K562 (cell line): ENCODE results near the gene TRDMT1. TPM values are rescaled to one million over a fixed set of nuclear protein-coding genes. Genes with fewer than 3 reads are reported as not detected.

Experiments
- ARID1B ChIP-seq: fragments of 450-650 bp; IDR thresholded peaks from 2 replicates; pipeline ENCODE4 v1.6.1; 2016; ENCODE audit warnings: antibody characterized with exemption, mild to moderate bottlenecking, inconsistent platforms
- E2F4 ChIP-seq: sonication (generic); formaldehyde crosslinking; IDR thresholded peaks from 2 replicates; pipeline ENCODE4 v1.8.0; 2022; ENCODE audit warnings: mild to moderate bottlenecking, low read depth, missing genetic modification reagents
- EP300 ChIP-seq: IDR thresholded peaks from 2 replicates; pipeline ENCODE4 v1.6.1; 2012; ENCODE audit warnings: low read length, improper control_type of control experiment
- GATA2 ChIP-seq: sonication (generic); formaldehyde crosslinking; IDR thresholded peaks from 2 replicates; pipeline ENCODE4 v1.4.0; 2020; ENCODE audit warnings: mild to moderate bottlenecking, missing genetic modification reagents
- IRF9 ChIP-seq: fragments of 450-650 bp; IDR thresholded peaks from 2 replicates; pipeline ENCODE4 v1.6.1; 2016; ENCODE audit warnings: missing biosample characterization, missing genetic modification characterization
- MTA2 ChIP-seq: fragments of 450-650 bp; IDR thresholded peaks from 2 replicates; pipeline ENCODE4 v1.6.1; 2016; ENCODE audit warnings: low read depth
- MYBL2 ChIP-seq, 2 experiments: fragments of 450-650 bp in 1 of 2; sonication (generic) in 1 of 2; formaldehyde crosslinking in 1 of 2; IDR thresholded peaks; 2 replicates each; pipeline versions ENCODE4 v1.6.1 to v1.8.1; 2017 to 2022; ENCODE audit warnings: borderline replicate concordance in 1 of 2, inconsistent platforms in 1 of 2, low read depth in 1 of 2, mild to moderate bottlenecking in 1 of 2, missing genetic modification reagents in 1 of 2, moderate library complexity in 1 of 2
- NFIC ChIP-seq: fragments of 450-650 bp; IDR thresholded peaks from 2 replicates; pipeline ENCODE4 v1.6.1; 2017; ENCODE audit warnings: mild to moderate bottlenecking, inconsistent platforms
- NR2C1 ChIP-seq, 2 experiments: fragments of 450-650 bp; IDR thresholded peaks; 2 replicates each; pipeline ENCODE4 v1.6.1; 2017; ENCODE audit warnings: mild to moderate bottlenecking in 2 of 2, antibody characterized with exemption in 1 of 2, inconsistent platforms in 1 of 2, missing compliant biosample characterization in 1 of 2, missing genetic modification characterization in 1 of 2
- SOX6 ChIP-seq: fragments of 450-650 bp; IDR thresholded peaks from 2 replicates; pipeline ENCODE4 v1.6.1; 2014; ENCODE audit warnings: mild to moderate bottlenecking
- TAF7 ChIP-seq: fragments of 450-650 bp; IDR thresholded peaks from 2 replicates; pipeline ENCODE4 v1.6.1; 2016; ENCODE audit warnings: missing genetic modification characterization, missing compliant biosample characterization
- TEAD1 ChIP-seq, 2 experiments: fragments of 450-650 bp in 1 of 2; sonication (generic) in 1 of 2; formaldehyde crosslinking; IDR thresholded peaks; 2 replicates each; pipeline versions ENCODE4 v1.4.0 to v1.8.0; 2020 to 2022; ENCODE audit warnings: mild to moderate bottlenecking in 2 of 2, missing genetic modification reagents in 1 of 2
- ZBTB8A ChIP-seq: fragments of 450-650 bp; IDR thresholded peaks from 2 replicates; pipeline ENCODE4 v1.6.1; 2018; ENCODE audit warnings: mild to moderate bottlenecking, moderate library complexity; ENCODE audit not compliant: partially characterized antibody
- ZNF24 ChIP-seq: fragments of 450-650 bp; IDR thresholded peaks from 2 replicates; pipeline ENCODE4 v1.6.1; 2016
- polyA plus RNA-seq, 8 experiments: library from polyadenylated mRNA; depleted of rRNA in 4 of 8; stranded (reverse) in 5 of 8; unstranded in 3 of 8; fragments of >200 nt; fragmentation: Nextera tagmentation in 2 of 8; fragmentation: Illumina TruSeq in 1 of 8; extraction: Ambion mirVana in 2 of 8; extraction: Trizol in 1 of 8; gene quantifications; 2 replicates each; pipeline versions ENCODE4 v1.2.1 to v1.2.3, GENCODE V29; 2011 to 2014; ENCODE audit warnings: inconsistent platforms in 1 of 8, missing spikeins in 1 of 8
- total RNA-seq, 7 experiments: library from RNA; depleted of rRNA in 6 of 7; stranded (reverse); fragments of >200 nt in 6 of 7; fragmentation: Illumina TruSeq in 2 of 7; extraction: Trizol in 2 of 7; gene quantifications; 2 replicates each; pipeline versions ENCODE4 v1.2.1 to v1.2.3, GENCODE V29; 2011 to 2021; ENCODE audit warnings: low replicate concordance in 1 of 7
- TF ChIP-seq, protein P1 (sequence below): fragments of 450-650 bp; IDR thresholded peaks from 2 replicates; pipeline ENCODE4 v1.6.1; 2017; ENCODE audit warnings: antibody characterized with exemption, mild to moderate bottlenecking
- TF ChIP-seq, protein P2 (sequence below): fragments of 450-650 bp; IDR thresholded peaks from 2 replicates; pipeline ENCODE4 v1.6.1; 2018; ENCODE audit warnings: mild to moderate bottlenecking, low read depth; ENCODE audit not compliant: partially characterized antibody
- TF ChIP-seq, protein P3 (sequence below): sonication (generic); formaldehyde crosslinking; IDR thresholded peaks from 2 replicates; pipeline ENCODE4 v1.8.0; 2022; ENCODE audit warnings: mild to moderate bottlenecking, missing genetic modification reagents

The TRDMT1 gene
- total and polyA plus RNA-seq, 9 of the 15 experiments (the other 6 are each of a cell fraction or from before 2014, with no cell fraction given), result 5.4 to 12.6 (median 9.3) TPM

DNA sequence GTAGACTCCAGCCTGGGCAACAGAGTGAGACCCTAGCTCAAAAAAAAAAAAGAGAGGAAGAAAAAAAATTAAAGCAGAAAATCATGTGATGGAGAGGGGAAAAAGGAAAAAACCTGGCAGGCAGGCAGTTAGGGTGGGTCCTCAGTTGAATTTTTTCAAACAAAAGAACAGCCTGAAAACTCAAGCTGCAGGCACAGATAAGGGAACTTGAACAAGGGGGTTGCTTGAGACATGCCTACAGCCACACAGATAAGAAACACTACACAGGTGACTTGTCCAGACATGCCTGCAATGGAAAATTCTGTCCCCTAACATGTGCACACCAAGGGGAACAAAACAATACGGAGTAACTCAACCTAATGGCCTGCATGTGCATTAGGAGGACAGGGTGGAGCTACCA, 45.7 kb upstream of the TRDMT1 start (continued):
- TF ChIP-seq, protein P1, sequence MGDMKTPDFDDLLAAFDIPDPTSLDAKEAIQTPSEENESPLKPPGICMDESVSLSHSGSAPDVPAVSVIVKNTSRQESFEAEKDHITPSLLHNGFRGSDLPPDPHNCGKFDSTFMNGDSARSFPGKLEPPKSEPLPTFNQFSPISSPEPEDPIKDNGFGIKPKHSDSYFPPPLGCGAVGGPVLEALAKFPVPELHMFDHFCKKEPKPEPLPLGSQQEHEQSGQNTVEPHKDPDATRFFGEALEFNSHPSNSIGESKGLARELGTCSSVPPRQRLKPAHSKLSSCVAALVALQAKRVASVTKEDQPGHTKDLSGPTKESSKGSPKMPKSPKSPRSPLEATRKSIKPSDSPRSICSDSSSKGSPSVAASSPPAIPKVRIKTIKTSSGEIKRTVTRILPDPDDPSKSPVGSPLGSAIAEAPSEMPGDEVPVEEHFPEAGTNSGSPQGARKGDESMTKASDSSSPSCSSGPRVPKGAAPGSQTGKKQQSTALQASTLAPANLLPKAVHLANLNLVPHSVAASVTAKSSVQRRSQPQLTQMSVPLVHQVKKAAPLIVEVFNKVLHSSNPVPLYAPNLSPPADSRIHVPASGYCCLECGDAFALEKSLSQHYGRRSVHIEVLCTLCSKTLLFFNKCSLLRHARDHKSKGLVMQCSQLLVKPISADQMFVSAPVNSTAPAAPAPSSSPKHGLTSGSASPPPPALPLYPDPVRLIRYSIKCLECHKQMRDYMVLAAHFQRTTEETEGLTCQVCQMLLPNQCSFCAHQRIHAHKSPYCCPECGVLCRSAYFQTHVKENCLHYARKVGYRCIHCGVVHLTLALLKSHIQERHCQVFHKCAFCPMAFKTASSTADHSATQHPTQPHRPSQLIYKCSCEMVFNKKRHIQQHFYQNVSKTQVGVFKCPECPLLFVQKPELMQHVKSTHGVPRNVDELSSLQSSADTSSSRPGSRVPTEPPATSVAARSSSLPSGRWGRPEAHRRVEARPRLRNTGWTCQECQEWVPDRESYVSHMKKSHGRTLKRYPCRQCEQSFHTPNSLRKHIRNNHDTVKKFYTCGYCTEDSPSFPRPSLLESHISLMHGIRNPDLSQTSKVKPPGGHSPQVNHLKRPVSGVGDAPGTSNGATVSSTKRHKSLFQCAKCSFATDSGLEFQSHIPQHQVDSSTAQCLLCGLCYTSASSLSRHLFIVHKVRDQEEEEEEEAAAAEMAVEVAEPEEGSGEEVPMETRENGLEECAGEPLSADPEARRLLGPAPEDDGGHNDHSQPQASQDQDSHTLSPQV, result no peak
- TF ChIP-seq, protein P2, sequence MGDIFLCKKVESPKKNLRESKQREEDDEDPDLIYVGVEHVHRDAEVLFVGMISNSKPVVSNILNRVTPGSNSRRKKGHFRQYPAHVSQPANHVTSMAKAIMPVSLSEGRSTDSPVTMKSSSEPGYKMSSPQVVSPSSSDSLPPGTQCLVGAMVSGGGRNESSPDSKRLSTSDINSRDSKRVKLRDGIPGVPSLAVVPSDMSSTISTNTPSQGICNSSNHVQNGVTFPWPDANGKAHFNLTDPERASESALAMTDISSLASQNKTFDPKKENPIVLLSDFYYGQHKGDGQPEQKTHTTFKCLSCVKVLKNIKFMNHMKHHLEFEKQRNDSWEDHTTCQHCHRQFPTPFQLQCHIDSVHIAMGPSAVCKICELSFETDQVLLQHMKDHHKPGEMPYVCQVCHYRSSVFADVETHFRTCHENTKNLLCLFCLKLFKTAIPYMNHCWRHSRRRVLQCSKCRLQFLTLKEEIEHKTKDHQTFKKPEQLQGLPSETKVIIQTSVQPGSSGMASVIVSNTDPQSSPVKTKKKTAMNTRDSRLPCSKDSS, result peak; percentile 98
- TF ChIP-seq IRF9 (tag) (peak; percentile 54; the same call in 1 of the 2 replicates), SOX6 (peak; percentile 97), TEAD1 (CRISPR knock-in tag; IDR thresholded peaks at IDR 0.05) (0 out of 4 replicates have a peak, but pooled peaks of 1 of the 2 experiments have one; percentile 44), MTA2 (peak; percentile 86), ZBTB8A (no peak), GATA2 (CRISPR knock-in tag) (peak; percentile 85), TAF7 (tag) (no peak), ZNF24 (0 out of 2 replicates have a peak, but pooled peaks have one; percentile 17), E2F4 (no peak), NR2C1 (IDR thresholded peaks at IDR 0.05) (no peak), NR2C1 (tag; IDR thresholded peaks at IDR 0.05) (0 out of 2 replicates have a peak, but pooled peaks have one; percentile 17), MYBL2 (IDR thresholded peaks at IDR 0.05; ENCODE audit: low read depth) (peak; percentile 56; the same call in 1 of the 2 replicates), MYBL2 (CRISPR knock-in tag; IDR thresholded peaks at IDR 0.05; ENCODE audit: borderline replicate concordance) (no peak), EP300 (peak; percentile 61; the same call in 1 of the 2 replicates), ARID1B (peak; percentile 89), NFIC (peak; percentile 72)
- TF ChIP-seq, protein P3, sequence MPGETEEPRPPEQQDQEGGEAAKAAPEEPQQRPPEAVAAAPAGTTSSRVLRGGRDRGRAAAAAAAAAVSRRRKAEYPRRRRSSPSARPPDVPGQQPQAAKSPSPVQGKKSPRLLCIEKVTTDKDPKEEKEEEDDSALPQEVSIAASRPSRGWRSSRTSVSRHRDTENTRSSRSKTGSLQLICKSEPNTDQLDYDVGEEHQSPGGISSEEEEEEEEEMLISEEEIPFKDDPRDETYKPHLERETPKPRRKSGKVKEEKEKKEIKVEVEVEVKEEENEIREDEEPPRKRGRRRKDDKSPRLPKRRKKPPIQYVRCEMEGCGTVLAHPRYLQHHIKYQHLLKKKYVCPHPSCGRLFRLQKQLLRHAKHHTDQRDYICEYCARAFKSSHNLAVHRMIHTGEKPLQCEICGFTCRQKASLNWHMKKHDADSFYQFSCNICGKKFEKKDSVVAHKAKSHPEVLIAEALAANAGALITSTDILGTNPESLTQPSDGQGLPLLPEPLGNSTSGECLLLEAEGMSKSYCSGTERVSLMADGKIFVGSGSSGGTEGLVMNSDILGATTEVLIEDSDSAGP (CRISPR knock-in tag), result no peak
